Activated CD8-positive, alpha-beta T cell treated with anti-CD3 and anti-CD28 coated beads, Interleukin-2, amount 10 ng/mL, durations not matched to agents 7 days and 5 days (primary cell): ENCODE data around the gene MAGEA9B. TPM values are rescaled to one million over a fixed set of nuclear protein-coding genes. Genes with fewer than 3 reads are reported as not detected.
"Not testable (repeated sequence)": the region's sequence is repeated elsewhere in the genome, so short reads cannot be mapped to it uniquely, and the experiment has no call there.

ENCODE experiments used
- ATAC-seq: fragments of 150-1000 bp; cut with Tn5 transposase; one replicate; pipeline ENCODE4 v1.10.0; 2021; ENCODE audit warnings: moderate library complexity
- CTCF ChIA-PET: fragments of 350-600 bp; sonication (Branson Sonifier 250); formaldehyde crosslinking; loops from one replicate; lab custom pipeline; 2021; ENCODE audit warnings: antibody characterized with exemption; lab: Charles Lee
- POLR2A ChIA-PET: fragments of 350-600 bp; sonication (Branson Sonifier 250); formaldehyde crosslinking; loops from one replicate; lab custom pipeline; 2021; ENCODE audit warnings: antibody characterized with exemption; lab: Charles Lee
- DNase-seq: peaks from one replicate; pipeline ENCODE4 v3.0.0-alpha.2; 2020
- H3K27ac Mint-ChIP-seq: one replicate; pipeline ENCODE4 v1.8.0; 2021; ENCODE audit warnings: mild to moderate bottlenecking, mixed read lengths
- H3K27me3 Mint-ChIP-seq: one replicate; pipeline ENCODE4 v1.8.0; 2021; ENCODE audit warnings: low read depth, mixed read lengths
- H3K36me3 Mint-ChIP-seq: one replicate; pipeline ENCODE4 v1.8.0; 2021; ENCODE audit warnings: low read depth, mixed read lengths
- H3K4me1 Mint-ChIP-seq: one replicate; pipeline ENCODE4 v1.8.0; 2021; ENCODE audit warnings: low read depth, mixed read lengths
- H3K4me3 Mint-ChIP-seq: one replicate; pipeline ENCODE4 v1.8.0; 2021; ENCODE audit warnings: mild to moderate bottlenecking, mixed read lengths
- H3K9me3 Mint-ChIP-seq: one replicate; pipeline ENCODE4 v1.8.0; 2022; ENCODE audit warnings: mixed read lengths; ENCODE audit not compliant: insufficient read depth
- total RNA-seq, 2 experiments: library from RNA; stranded (reverse); gene quantifications; one replicate each; pipeline ENCODE4 v1.2.3, GENCODE V29; 2021

The MAGEA9B gene, protein sequence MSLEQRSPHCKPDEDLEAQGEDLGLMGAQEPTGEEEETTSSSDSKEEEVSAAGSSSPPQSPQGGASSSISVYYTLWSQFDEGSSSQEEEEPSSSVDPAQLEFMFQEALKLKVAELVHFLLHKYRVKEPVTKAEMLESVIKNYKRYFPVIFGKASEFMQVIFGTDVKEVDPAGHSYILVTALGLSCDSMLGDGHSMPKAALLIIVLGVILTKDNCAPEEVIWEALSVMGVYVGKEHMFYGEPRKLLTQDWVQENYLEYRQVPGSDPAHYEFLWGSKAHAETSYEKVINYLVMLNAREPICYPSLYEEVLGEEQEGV
- total RNA-seq = not detected

DNA sequence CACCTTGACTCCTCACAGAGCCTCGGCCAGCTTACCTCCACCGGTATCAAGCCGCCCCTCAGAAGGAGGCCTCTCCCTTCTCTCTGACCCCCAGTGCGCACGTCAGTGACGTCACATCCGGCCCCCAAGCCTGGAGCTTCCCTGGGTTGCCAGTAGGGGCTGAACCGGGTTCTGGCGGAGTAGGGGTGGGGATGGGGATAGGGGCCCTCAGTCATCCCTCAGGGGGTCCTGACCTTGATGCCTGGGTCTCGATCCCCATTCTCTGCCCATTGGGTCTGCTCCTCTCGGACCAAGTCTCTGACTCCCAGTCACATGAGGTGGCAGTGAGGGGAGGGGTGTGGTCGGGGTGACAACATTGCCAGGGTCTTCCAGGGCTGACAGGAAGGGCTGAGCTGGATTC is at the start of gene MAGEA9B:
TSS of gene MAGEA9B (minus strand) at position 101 of the 400 bp plus-strand sequence. CDS start 4,280 bp downstream, outside the sequence.
- CTCF ChIA-PET, POLR2A ChIA-PET, H3K4me3 Mint-ChIP-seq, H3K4me1 Mint-ChIP-seq, H3K36me3 Mint-ChIP-seq, DNase-seq, H3K27ac Mint-ChIP-seq, H3K27me3 Mint-ChIP-seq, ATAC-seq, H3K9me3 Mint-ChIP-seq: not testable (repeated sequence)

DNA sequence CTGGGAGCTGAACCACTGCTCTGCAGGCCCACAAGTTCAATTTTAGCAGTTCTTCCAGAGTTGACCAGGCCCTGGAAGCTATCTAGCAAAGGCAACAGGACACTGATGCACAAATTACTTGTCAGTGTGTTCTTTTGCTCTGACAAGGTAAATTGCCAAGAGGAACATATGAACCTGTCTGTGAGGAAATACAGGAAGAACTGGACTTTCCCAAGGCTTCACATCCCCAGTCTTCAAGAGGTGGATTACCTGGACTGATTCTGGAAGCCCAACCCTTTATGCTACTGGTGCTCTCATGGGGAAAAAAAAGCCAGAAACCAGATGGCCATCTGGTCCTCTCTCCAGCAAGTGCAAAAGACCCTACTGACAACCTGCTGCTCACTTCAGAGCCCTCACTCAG is 46.3 kb upstream of the MAGEA9B start:
- Mint-ChIP-seq H3K4me3 (no peak overlapping the region), H3K9me3 (no peaks in the 10 kb centered on the region), H3K36me3 (no peaks in the 10 kb centered on the region), H3K27me3 (peaks cover 3% of the 10 kb centered on the region), H3K4me1 (peaks cover 27% of the 10 kb centered on the region), H3K27ac (no peak overlapping the region)
- ATAC-seq (no peak), DNase-seq (no peak)
- CTCF ChIA-PET = no interaction called here
- POLR2A ChIA-PET = no interaction called here

DNA sequence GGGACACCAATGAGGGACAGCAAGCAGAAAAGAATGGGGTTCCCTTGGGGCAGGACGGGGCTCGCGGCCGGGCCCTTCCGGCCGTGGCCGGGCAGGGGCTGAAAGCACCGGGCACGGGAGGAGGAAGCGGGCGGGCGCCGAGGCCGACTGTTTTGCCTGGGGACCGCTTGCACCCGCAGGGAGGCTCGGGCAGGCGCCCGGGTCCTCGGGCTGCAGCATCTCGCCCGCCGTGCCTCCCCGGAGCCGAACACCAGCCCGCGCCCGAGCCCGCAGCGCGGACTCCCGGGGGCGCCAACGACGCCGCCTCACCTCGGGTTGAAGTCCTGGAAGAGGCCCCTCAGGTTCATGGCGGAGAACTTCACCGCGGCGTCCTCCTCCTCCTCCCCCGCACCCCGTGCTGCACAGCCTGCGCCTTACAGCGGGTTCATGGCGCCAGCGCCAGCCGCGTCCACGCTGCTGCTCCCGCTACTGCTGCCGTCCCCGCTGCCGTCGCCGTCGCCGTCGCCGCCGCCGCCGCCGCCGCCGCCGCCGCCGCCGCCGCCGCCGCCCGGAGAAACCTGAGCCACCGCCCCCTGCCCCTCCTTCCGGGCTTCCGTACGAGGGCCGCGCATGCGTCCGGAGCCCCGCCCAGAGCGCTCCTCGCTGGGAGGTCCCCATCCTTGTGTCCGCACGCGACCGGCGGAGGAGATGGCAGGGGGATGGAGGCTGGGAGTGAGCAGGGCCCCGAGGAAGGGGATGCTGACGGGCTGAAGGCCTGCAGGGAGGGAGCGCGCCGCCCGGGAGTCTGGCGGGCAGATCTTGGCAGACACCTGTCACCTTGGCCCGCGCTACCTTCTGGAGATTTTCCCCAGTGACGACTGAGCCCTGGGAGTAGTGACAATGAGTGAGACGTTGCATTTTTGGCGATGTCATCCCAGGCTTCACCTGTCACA is 44.2 kb upstream of the MAGEA9B start, which contains the start of gene TMEM185A:
TSS of gene TMEM185A (minus strand) at position 559 of the 932 bp plus-strand sequence. CDS start at position 347, 212 bp downstream.
- Mint-ChIP-seq H3K4me1 (peaks cover 31% of the 10 kb centered on the region), H3K27me3 (peaks cover 3% of the 10 kb centered on the region), H3K36me3 (no peaks in the 10 kb centered on the region), H3K4me3 (peak within 1 kb of the TSS; percentile 86), H3K27ac (peak within 1 kb of the TSS; percentile 78), H3K9me3 (no peaks in the 10 kb centered on the region)
- DNase-seq (peak; percentile 76), ATAC-seq (peak; percentile 92)
- POLR2A ChIA-PET = no interaction called here
- CTCF ChIA-PET = no interaction called here

DNA sequence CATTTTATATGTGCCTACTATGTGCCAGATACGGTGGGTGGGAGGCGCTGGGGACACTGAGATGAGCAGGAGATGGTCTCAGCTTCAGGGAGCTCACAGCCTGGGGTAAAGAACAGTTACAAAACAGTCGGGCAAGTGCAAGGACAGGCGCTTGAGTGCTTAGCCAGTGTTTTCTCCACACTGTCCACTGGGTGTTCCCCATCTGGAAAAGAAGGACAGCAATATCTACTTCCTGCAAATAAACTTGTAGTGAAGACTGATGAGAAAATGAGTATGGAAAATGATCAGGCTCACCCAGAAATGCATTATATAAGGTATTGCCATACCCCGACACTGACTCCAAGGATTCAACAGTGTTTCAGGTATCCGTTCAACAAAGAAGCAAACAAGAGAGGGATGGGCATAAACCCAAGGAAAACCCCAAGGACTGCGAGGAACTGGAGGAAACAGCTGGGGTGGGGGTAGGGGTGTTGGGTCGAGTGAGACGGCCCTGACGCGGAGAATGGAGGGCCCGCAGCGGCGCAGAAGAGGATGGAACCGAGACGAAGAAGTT is 43.5 kb upstream of the MAGEA9B start:
- ATAC-seq = no peak
- H3K27ac Mint-ChIP-seq = peak overlapping the region; percentile 78
- CTCF ChIA-PET = no interaction called here
- POLR2A ChIA-PET = no interaction called here
- no peaks in the 10 kb centered on the region for H3K36me3 Mint-ChIP-seq
- DNase-seq = no peak
- H3K9me3 Mint-ChIP-seq = no peaks in the 10 kb centered on the region
- H3K27me3 Mint-ChIP-seq = peaks cover 3% of the 10 kb centered on the region
- peak overlapping the region; percentile 86 for H3K4me3 Mint-ChIP-seq
- H3K4me1 Mint-ChIP-seq = peaks cover 31% of the 10 kb centered on the region

DNA sequence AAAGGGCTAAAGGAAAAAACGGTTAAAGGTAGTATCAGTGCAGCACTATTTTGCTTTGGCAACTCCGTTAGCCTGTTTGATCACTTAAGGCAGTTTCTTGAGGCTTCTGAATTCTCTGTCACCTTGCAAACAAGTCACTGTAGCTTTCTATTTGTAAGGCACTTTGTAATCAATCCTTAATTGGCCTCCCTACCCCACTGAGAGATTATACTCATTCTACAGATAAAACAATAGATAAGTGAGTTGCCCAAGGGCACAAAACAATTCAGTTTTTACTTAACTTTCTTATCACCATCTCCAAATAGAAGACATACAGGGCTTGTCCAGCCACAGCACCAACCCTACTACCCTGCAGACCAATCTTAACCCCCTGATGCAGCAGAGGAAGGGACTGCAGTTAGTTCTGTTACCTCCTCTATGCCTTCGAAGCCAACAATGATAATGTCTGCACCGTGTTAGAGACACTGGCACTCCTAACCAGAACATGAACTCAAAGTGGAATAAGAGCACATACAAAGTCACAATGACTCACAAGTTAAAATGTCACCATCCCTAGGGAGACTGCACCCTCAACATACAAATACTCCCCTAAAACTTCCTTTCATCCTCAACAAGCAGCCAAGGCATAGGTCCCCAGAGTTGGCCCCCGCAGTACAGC is 42.6 kb upstream of the MAGEA9B start:
- Mint-ChIP-seq H3K27me3 (peaks cover 3% of the 10 kb centered on the region), H3K36me3 (no peaks in the 10 kb centered on the region), H3K4me3 (peak overlapping the region; percentile 86), H3K27ac (no peak overlapping the region), H3K9me3 (no peaks in the 10 kb centered on the region), H3K4me1 (peaks cover 31% of the 10 kb centered on the region)
- ChIA-PET CTCF (no interaction called here), POLR2A (no interaction called here)
- ATAC-seq (no peak), DNase-seq (no peak)

DNA sequence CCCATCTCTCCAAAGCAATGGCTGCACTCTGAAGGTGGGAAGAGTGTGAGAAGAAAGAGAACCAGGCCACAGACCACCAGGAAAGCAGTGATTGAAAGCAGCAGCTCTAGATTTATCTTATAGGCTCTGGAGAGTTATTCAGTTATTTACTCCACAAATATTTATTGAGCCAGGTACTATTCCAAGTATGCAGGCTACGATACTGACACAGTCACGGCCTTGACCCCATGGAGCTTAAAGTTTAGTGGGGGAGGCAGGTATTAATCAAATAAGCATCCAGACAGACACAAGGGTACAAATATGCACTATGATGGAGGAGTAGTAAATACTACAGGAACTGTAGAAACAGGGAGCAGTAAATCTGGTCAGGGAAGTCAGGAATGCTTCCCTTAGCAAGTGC is 41.5 kb upstream of the MAGEA9B start:
- POLR2A ChIA-PET = no interaction called here
- H3K27me3 Mint-ChIP-seq = peaks cover 3% of the 10 kb centered on the region
- CTCF ChIA-PET = no interaction called here
- peaks cover 31% of the 10 kb centered on the region for H3K4me1 Mint-ChIP-seq
- ATAC-seq (no peak), DNase-seq (no peak)
- no peak overlapping the region for H3K27ac Mint-ChIP-seq
- no peaks in the 10 kb centered on the region for H3K9me3 Mint-ChIP-seq
- no peaks in the 10 kb centered on the region for H3K36me3 Mint-ChIP-seq
- H3K4me3 Mint-ChIP-seq = no peak overlapping the region

DNA sequence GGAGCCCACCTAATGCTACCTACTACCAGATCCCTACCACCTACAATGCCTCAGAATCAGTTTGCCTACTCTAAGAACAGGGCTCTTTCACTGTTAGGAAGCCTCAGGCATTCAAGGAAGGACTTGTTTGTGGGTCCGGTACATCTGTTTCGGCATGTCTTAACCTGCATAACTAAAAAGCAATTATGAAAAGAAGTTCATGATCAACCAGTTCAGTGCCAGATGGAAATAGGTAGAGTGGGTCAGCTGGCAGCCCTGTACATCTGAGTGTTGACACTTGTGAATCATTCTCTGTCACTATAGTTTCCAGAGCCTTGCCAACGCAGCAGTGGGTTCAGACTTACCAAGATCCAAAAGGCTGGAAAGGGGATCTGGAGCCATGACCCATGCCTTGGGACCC is 41.0 kb upstream of the MAGEA9B start:
- no peaks in the 10 kb centered on the region for H3K36me3 Mint-ChIP-seq
- H3K4me3 Mint-ChIP-seq = no peak overlapping the region
- ATAC-seq (no peak), DNase-seq (no peak)
- ChIA-PET POLR2A (no interaction called here), CTCF (no interaction called here)
- peaks cover 3% of the 10 kb centered on the region for H3K27me3 Mint-ChIP-seq
- peaks cover 31% of the 10 kb centered on the region for H3K4me1 Mint-ChIP-seq
- H3K9me3 Mint-ChIP-seq = no peaks in the 10 kb centered on the region
- no peak overlapping the region for H3K27ac Mint-ChIP-seq

DNA sequence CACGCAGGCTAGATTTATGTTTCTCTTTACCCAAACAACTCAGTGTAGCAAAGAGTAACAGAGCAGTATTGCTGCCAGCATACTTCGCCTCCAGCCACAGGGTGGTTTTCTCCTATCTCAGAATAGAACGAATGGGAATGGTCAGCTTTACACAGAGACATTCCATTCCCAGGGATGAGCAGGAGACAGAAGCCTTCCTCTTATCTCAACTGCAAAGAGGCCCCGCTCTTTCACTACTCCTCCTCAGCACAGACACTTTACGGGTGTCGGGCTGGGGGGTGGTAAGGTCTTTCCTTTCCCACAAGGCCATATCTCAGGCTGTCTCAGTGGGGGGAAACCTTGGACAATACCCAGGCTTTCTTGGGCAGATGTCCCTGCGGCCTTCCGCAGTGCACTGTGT is 39.6 kb upstream of the MAGEA9B start:
- H3K27ac Mint-ChIP-seq, H3K4me3 Mint-ChIP-seq, H3K36me3 Mint-ChIP-seq, H3K27me3 Mint-ChIP-seq, ATAC-seq, CTCF ChIA-PET, POLR2A ChIA-PET, H3K9me3 Mint-ChIP-seq, DNase-seq: not testable (repeated sequence)
- peaks cover 24% of the 10 kb centered on the region for H3K4me1 Mint-ChIP-seq

DNA sequence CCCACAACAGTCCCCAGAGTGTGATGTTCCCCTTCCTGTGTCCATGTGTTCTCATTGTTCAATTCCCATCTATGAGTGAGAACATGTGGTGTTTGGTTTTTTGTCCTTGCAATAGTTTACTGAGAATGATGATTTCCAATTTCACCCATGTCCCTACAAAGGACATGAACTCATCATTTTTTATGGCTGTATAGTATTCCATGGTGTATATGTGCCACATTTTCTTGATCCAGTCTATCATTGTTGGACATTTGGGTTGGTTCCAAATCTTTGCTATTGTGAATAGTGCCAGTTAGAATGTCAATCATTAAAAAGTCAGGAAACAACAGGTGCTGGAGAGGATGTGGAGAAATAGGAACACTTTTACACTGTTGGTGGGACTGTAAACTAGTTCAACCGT is 32.4 kb upstream of the MAGEA9B start:
- ATAC-seq, H3K4me3 Mint-ChIP-seq, H3K36me3 Mint-ChIP-seq, CTCF ChIA-PET, H3K27me3 Mint-ChIP-seq, H3K9me3 Mint-ChIP-seq, DNase-seq, H3K27ac Mint-ChIP-seq, POLR2A ChIA-PET, H3K4me1 Mint-ChIP-seq: not testable (repeated sequence)

DNA sequence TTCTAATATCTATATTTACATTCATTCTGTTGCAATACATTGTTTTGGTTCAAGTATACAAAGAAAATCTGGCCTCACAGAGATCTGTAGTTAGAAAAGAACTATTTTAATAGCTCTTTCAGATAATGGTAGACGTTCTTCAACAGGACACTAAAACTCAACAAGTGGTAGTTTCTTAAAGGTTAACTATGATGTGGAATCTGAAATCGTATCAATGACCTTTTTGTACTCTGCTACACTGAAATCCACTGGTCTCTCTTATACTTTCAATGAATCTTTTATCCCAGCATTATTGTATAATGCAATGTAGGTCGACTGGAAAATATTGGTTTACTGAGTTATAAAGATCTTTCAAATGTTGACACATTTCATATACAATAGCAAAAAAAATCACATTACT is 31.6 kb upstream of the MAGEA9B start:
- no peaks in the 10 kb centered on the region for H3K36me3 Mint-ChIP-seq
- H3K4me1 Mint-ChIP-seq = no peaks in the 10 kb centered on the region
- ChIA-PET POLR2A (no interaction called here), CTCF (no interaction called here)
- no peaks in the 10 kb centered on the region for H3K27me3 Mint-ChIP-seq
- no peaks in the 10 kb centered on the region for H3K9me3 Mint-ChIP-seq
- ATAC-seq (no peak), DNase-seq (no peak)
- no peak overlapping the region for H3K27ac Mint-ChIP-seq
- no peak overlapping the region for H3K4me3 Mint-ChIP-seq

DNA sequence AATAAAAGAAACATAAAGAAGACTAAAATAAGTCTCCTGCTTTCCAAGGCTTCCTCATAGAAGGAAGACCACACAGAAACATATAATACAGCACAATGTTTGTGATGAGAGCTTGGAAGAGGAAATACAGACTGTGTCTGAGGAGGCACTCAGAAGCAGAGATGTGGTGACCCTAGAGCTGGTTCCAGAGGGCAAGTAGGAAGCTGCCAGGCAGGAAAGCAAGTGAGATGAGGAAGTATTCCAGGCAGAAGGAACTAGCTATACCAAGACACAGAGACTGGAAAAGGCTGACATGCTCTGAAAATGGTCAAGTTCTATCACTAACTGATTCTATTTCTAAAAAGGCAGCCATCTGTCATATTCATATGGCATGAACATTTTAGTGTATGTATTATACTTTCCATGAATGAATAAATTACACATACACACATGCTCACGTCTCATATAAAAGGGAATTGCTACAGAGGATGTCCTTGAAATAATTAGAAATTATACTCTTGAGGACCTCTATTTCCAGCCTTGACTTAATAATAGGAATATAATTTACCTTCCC is 24.4 kb upstream of the MAGEA9B start:
- Mint-ChIP-seq H3K27me3 (no peaks in the 10 kb centered on the region), H3K9me3 (no peaks in the 10 kb centered on the region), H3K4me1 (no peaks in the 10 kb centered on the region), H3K27ac (no peak overlapping the region), H3K36me3 (peaks cover 2% of the 10 kb centered on the region), H3K4me3 (no peak overlapping the region)
- ATAC-seq = no peak
- ChIA-PET POLR2A (no interaction called here), CTCF (no interaction called here)
- no peak for DNase-seq
